HG03469 (cell line): ENCODE data around the gene TRMT10B.
"Not testable (repeated sequence)": the region's sequence is repeated elsewhere in the genome, so short reads cannot be mapped to it uniquely, and the experiment has no call there.

Source experiments
- ATAC-seq: cut with Tn5 transposase; IDR thresholded peaks from one replicate; pipeline ENCODE4 v1.9.1; 2021; ENCODE audit warnings: mild to moderate bottlenecking, moderate library complexity, moderate number of reproducible peaks; ENCODE audit not compliant: unreplicated experiment

The TRMT10B gene

DNA sequence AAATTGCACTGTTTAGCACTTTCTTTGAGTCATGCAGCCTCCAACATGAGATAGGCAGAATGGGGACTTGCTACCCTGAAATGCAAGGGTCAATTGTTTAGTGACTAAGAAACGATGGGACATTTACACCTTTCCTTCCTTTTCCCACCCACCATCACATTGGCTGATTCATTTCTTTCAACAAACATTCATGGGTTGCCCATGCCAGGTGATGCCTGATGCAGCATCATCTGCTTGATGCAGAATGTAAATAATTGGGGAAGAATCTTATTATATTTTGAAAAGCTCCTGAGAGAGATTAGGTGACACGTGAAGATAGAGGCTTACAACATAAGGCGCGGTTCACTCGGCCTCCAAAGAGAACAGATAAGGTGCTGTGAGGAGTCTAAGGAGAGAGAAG, 4.5 kb upstream of the TRMT10B start:
- ATAC-seq, result no peak

- no peak for ATAC-seq
Measured at GRCh38 chr9:37751186-37751585, 2.4 kb upstream of the TRMT10B start.

DNA sequence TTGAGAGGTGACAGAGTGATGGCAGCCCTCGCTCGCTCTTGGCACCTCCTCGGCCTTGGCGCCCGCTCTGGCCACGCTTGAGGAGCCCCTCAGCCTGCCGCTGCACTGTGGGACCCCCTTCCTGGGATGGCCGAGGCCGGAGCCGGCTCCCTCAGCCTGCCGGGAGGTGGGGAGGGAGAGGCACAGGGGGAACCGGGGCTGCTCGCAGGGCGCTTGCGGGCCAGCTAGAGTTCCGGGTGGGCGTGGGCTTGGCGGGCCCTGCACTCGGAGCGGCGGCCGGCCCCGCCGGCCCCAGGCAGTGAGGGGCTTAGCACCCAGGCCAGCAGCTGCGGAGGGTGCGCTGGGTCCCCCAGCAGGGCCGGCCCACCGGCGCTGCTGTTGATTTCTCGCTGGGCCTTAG, 1.9 kb upstream of the TRMT10B start:
- not testable (repeated sequence) for ATAC-seq

- ATAC-seq, result not testable (repeated sequence)
Measured at GRCh38 chr9:37752112-37752511, 1.5 kb upstream of the TRMT10B start.

GRCh38 chr9:37752642-37753488, 740 bp upstream of the TRMT10B start:
- no peak for ATAC-seq

DNA sequence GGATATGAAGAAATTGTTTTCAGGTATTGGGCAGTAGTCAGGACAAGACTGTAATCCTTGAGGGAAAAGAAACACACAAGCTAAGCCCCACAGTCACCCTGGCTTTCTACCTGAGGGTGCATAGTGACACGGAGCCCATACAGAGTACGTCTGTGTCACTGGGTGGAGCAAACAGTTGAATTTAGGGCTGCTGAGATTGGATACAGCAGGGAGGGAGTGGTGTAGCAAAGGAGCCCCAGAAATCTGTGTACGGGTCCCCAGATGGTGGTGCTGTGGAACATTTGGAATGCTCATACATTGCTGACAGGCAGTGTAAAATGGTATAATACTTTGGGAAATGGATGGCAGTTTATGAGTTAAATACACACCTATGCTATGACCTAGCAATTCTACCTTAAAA, 5.1 kb downstream of the TRMT10B start:
- no peak for ATAC-seq

- ATAC-seq, result no peak
Measured at GRCh38 chr9:37760416-37761161, 7.0 kb downstream of the TRMT10B start.

- ATAC-seq, result no peak
Measured at GRCh38 chr9:37761511-37761910, 7.9 kb downstream of the TRMT10B start.

DNA sequence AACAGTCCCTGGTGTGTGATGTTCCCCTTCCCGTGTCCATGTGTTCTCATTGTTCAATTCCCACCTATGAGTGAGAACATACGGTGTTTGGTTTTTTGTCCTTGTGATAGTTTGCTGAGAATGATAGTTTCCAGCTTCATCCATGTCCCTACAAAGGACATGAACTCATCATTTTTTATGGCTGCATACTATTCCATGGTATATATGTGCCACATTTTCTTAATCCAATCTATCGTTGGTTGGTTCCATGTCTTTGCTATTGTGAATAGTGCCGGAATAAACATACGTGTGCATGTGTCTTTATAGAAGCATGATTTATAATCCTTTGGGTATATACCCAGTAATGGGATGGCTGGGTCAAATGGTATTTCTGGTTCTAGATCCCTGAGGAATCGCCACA, 11.7 kb downstream of the TRMT10B start:
- not testable (repeated sequence) for ATAC-seq

DNA sequence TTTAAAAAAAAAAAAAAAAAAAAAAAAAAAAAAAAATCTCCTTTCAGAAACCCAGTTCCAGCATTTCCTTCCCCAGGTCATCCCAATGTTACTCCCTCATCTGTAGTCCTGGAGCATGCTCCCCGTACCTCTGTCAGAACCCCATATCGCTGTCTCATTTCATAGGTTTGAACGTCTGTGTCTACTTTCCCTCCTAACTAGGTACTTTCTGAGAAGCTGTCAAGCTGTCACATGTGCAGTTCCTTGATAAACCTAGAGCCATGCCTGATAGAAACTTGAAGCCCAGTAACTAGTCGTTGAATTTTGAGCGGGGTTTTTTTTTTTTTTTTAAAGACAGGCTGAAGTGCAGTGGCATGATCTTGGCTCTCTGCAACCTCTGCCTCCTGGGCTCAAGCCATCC, 15.7 kb downstream of the TRMT10B start:
- no peak for ATAC-seq

GRCh38 chr9:37769995-37770394, 16.4 kb downstream of the TRMT10B start:
- no peak for ATAC-seq

DNA sequence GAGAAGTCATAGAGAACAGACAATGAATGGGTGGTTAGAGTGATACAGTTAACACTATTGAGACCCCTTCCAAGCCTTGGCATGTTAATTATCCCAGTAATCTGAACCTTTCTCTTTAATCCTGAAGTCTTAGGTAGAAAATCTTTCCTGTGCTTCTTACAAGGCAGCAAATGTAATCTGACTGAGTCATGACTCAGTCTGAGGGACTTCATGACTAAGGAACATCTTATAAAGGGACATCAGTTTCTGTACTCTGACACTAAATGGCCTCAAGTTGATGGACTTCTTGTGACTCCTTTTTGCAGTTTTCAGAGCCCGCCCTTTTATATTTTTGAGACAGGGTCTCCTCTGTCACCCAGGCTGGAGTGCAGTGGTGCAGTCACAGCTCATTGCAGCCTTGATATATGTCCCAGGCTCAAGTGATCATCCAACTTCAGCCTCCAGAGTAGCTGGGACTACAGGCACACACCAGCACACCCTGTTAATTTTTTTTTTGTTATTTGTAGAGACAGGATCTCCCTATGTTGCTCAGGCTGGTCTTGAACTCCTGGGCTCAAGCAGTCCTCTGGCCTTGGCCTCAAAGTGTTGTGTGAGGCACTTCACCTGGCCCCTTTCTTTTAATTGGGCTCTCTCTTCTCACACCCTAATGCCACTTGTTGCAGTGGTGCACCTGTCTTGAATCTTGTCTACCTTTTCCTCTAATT, 21.8 kb downstream of the TRMT10B start:
- no peak for ATAC-seq

DNA sequence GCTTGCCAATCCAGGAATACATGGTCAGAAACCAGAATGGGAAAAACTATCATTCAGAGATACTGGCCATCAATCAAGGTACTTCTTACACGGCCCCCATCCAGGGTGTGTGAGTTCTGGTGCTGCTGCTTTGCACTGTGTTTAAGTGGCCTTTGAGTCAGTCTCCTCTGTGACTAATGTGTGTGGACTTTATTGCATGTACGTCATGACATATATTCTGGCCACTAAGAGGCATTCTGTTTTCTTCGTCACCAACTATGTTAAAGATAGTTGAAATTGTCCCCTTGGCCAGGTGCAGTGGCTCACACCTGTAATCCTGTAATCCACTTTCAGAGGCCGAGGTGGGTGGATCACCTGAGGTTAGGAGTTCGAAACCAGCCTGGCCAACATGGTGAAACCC, 22.7 kb downstream of the TRMT10B start:
- no peak for ATAC-seq

GRCh38 chr9:37778534-37778933, 24.9 kb downstream of the TRMT10B start:
- no peak for ATAC-seq

- no peak for ATAC-seq
Measured at GRCh38 chr9:37784291-37784615, 30.6 kb downstream of the TRMT10B start.

DNA sequence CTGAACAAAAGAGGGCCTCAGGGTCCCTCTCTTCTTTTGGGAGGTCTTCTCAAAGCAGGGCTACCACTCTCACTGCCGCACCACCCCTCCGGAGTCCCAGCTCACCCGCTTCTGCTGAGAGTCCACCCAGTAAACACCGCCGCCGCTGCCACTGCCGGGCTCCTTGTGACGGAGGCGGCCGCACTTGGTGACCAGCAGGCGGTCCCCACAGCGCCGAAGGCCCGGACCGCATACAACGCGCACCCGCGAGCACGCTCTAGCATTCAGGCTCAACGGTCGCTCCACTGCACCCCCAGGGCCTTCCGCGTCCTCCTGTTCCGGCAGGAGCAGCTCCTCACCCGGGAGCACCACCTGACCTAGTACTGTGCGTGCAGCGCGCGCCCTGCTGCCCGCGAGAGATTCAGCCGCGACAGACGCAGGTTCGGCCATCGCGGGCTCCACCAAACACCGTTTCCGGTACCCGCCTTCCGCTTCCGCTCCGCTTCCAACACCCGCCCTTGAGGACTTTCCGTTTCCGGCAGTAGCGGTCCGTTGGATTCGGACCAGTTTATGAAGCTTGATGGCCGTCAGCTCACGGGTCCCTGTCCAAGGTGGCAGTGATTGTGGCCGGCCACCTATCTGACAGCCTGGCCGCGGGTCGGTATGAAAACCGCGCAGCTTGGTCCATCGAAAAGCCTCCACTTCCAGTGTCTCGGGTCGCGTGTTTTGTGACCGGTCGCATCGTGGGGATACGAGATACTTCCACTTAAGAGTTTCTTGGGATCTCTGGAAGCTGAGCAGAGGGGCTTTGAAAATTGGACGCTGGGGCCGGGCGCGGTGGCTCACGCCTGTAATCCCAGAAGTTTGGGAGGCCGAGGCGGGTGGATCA, 31.2 kb downstream of the TRMT10B start, which contains the start of gene EXOSC3:
EXOSC3 (minus strand) TSS at position 449 of the 868 bp plus-strand sequence; CDS start at position 429, 20 bp downstream.
- peak; percentile 79 for ATAC-seq

DNA sequence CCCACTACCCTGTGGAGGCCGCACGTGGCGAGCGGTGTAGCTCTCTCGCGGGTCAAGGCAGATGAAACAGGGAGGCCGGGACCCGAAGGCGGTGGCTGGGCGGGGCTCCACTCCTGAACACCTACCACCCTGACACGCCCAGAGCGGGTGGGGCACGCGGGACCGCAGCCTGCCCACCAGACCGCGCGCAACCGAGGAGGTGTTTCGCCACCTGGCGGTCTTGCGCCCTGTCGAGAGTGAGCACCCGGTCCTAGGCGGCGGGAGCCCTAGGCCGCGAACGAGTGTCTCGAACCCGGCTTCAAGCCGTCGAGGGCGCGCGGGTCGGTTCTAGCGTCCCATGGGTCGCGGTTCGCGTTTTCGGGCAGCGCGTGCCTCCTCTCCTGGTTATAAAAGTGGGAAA, 33.5 kb downstream of the TRMT10B start:
- no peak for ATAC-seq

DNA sequence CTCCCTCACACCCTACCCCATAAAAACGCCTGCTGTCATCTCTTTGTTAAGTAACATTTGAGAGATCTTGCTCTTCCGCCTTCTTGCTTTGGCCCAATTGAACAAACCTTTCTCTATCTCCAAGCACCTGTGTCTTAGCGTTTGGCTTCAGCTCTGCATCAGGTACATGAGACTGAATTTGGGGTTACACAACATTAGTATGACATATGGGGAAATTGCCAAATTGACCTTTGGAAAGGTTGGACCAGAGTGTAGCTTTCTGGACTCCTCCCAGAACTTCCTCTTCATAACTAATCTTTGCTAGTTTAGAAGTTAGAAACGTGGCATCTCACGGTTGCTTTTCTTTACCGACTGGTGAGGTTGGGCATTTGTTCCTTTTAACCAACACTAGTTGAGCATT, 34.7 kb downstream of the TRMT10B start:
- ATAC-seq, result no peak

DNA sequence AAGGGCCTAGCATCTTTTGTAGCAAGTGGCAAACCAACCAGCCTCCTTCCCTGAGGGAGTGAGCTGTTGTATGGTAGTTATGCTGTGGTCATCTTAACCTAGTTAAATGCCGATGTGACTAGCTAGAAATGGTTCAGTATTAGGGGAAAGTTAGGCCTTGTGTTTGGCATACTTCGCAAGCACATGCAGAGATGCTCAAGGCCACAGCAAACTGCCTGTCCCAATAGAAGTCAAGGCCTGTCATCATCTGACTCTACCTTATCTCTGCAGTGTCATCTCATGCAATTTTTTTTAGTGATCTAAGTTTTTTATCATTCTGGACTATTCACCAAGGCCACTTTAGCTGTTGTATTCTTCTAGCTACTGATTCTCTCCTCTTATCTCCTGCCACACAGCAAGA, 36.5 kb downstream of the TRMT10B start:
- ATAC-seq, result no peak

- ATAC-seq, result no peak
Measured at GRCh38 chr9:37792122-37792521, 38.5 kb downstream of the TRMT10B start.

DNA sequence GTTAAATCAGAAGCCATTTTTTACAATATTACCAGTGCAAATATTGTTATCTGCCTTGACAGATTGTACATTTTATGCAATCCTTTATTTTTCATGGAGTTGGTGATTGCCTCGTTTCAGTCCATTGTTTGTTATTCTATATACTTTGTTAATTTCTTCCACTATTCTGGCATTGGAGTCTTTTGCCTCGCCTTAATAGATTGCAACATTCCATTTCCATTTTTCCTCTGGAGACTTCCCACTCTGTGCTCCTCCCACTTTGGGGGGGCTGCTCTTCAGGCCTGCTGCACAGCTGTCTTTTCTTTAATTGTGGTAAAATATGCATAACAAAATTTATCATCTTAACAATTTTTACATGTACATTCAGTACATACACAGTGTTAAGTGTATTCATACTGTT, 42.6 kb downstream of the TRMT10B start:
- ATAC-seq, result no peak
